IPS-18a (cell line): ENCODE results near the gene RASGRF2.
"Not testable (repeated sequence)": the region's sequence is repeated elsewhere in the genome, so short reads cannot be mapped to it uniquely, and the experiment has no call there.

Experiments
- H3K27ac ChIP-seq: one replicate; pipeline ENCODE4 v1.5.1; 2013; ENCODE audit warnings: low read length
- H3K27me3 ChIP-seq: one replicate; pipeline ENCODE4 v1.6.1; 2013; ENCODE audit warnings: mild to moderate bottlenecking, low read length; ENCODE audit not compliant: control insufficient read depth, insufficient read depth
- H3K36me3 ChIP-seq: one replicate; pipeline ENCODE4 v1.6.1; 2013; ENCODE audit warnings: low read depth, low read length; ENCODE audit not compliant: control insufficient read depth
- H3K4me1 ChIP-seq: one replicate; pipeline ENCODE4 v1.6.1; 2013; ENCODE audit warnings: low read depth, low read length; ENCODE audit not compliant: control insufficient read depth
- H3K4me3 ChIP-seq: one replicate; pipeline ENCODE4 v1.5.1; 2013; ENCODE audit warnings: low read length
- H3K9ac ChIP-seq: one replicate; pipeline ENCODE4 v1.6.1; 2013; ENCODE audit warnings: mild to moderate bottlenecking, low read length, moderate library complexity
- H3K9me3 ChIP-seq: one replicate; pipeline ENCODE4 v1.6.1; 2013; ENCODE audit warnings: low read depth, low read length; ENCODE audit not compliant: control insufficient read depth

The RASGRF2 gene

DNA sequence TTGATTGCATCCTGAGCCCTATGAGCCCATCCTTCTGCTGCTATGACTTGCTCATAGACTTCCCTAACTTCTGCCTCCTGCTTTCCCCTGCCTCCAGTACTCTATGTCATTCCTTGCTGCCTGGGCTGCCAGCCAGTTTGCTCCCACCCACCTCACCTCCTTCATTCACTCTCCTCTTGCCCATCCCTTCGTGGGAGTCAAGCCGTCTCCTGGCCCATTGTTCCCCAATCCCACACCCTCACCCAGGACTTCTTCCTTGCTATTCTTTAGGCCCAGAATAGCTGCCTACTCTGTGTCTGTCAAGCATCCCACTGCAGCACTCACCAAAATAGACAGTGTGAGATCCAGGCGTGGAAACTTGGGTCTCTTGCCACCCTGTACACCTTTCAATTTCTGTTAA, 131.0 kb downstream of the RASGRF2 start:
- Histone ChIP-seq H3K4me3 (no peak overlapping the region), H3K27ac (no peak overlapping the region), H3K9ac (no peak overlapping the region), H3K9me3 (no peaks in the 10 kb centered on the region), H3K36me3 (no peaks in the 10 kb centered on the region), H3K4me1 (no peaks in the 10 kb centered on the region), H3K27me3 (no peaks in the 10 kb centered on the region)

DNA sequence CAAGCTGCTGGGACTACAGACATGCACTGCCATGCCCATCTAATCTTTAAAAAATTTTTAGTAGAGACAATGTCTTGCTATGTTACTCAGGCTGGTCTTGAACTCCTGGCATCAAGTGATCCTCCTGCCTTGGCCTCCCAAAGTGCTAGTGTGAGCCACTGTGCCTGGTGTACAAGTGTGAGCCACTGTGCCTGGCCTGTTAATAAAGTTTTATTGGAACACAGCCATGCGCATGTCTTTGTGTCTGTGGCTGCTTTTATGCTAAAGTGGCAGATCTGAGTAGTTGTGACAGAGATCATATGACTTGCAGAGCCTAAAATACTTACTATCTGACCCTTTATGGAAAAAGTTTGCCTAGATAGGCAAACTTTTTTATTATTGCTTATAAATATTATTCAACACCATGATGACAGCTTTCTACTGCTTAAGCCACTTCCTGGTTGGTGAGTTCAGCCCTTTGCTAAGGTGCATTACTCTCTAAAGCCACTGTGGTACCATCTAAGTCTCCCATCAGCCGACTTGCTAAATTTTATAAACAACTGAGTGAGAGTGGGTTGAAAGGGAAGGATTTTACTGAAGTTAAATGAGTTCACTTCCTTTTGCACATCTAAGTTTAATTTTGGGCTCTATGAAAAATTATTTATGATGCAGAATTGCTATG, 133.5 kb downstream of the RASGRF2 start:
- Histone ChIP-seq H3K4me3 (no peak overlapping the region), H3K27ac (no peak overlapping the region), H3K9me3 (no peaks in the 10 kb centered on the region), H3K36me3 (no peaks in the 10 kb centered on the region), H3K9ac (no peak overlapping the region), H3K4me1 (no peaks in the 10 kb centered on the region), H3K27me3 (no peaks in the 10 kb centered on the region)

DNA sequence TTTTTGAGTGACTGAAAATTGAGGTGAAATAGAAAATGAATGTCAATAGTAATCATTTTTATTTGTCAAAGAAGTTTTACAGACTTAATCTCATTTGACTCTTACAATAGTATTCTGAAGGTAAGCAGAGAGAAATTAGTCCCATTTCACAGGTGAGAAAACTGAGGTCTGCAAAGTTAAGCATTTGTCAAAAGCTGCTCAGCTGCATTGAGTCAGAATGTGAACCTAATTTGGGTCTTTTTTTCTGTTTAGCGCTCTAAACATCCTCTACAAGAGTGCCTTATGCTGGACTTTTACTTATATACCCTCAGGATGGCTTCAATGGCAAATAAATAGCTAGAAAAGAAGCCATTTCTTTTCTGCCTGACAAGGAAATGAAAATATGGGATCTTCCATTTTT, 135.7 kb downstream of the RASGRF2 start:
- no peak overlapping the region for H3K9ac ChIP-seq

DNA sequence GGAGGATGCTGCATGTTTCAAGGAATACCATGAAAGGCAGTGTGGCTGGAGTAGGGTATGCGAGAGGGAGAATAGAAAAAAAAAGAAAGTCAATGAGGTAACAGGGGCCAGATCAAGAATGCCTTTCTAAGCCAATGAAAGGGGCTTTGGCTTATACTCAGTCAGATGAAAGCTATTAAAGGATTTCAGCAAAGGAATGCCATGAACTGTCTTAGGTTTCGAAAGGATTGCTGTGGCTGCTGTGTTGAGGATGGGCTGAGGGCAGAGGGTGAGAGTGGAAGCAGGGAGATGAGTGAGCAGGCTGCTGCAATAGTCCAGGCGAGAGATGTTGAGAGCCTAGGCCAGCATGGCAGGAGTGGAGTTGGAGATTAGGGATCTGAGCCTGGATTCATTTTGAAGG, 137.6 kb downstream of the RASGRF2 start:
- Histone ChIP-seq H3K27ac (no peak overlapping the region), H3K9ac (no peak overlapping the region), H3K27me3 (no peaks in the 10 kb centered on the region), H3K4me1 (no peaks in the 10 kb centered on the region), H3K36me3 (no peaks in the 10 kb centered on the region), H3K4me3 (no peak overlapping the region), H3K9me3 (no peaks in the 10 kb centered on the region)

More for the DNA sequence above, 135.7 kb downstream of the RASGRF2 start:
- Histone ChIP-seq H3K27me3 (no peaks in the 10 kb centered on the region), H3K36me3 (no peaks in the 10 kb centered on the region), H3K27ac (no peak overlapping the region), H3K9me3 (no peaks in the 10 kb centered on the region), H3K4me3 (no peak overlapping the region), H3K4me1 (no peaks in the 10 kb centered on the region)

DNA sequence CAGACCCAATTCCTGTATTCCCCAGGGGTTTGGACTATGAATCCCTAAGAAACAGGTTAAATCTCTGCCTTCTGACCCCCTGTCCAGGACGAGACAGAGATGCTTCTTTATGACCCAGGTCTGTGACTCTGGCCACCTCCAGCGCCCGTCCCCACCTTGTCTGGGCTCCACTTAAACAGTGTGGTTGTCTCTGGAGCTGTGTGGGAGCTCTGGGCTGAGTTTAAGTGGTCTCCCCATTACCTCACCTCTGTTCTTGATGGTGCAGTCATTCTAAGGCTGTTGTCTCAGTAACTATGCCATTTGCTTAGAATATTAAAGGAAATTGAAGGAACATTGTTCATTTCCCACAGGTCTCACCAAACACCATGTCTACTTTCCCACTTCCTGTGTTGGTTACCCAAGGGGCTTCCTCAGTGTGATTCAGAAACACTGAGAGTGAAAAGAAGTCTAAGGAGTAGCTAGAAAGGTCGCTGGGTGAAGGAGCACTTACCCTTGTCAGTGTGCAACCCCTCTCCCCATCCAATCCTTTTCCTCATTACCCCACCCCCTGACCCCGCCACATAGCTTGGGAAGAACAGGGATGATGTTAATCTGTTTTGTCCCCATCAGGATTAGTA, 145.2 kb downstream of the RASGRF2 start:
- H3K9ac ChIP-seq = no peak overlapping the region
- no peak overlapping the region for H3K27ac ChIP-seq
- H3K4me3 ChIP-seq = no peak overlapping the region
- H3K4me1 ChIP-seq = no peaks in the 10 kb centered on the region
- no peaks in the 10 kb centered on the region for H3K9me3 ChIP-seq
- no peaks in the 10 kb centered on the region for H3K27me3 ChIP-seq
- H3K36me3 ChIP-seq = no peaks in the 10 kb centered on the region

DNA sequence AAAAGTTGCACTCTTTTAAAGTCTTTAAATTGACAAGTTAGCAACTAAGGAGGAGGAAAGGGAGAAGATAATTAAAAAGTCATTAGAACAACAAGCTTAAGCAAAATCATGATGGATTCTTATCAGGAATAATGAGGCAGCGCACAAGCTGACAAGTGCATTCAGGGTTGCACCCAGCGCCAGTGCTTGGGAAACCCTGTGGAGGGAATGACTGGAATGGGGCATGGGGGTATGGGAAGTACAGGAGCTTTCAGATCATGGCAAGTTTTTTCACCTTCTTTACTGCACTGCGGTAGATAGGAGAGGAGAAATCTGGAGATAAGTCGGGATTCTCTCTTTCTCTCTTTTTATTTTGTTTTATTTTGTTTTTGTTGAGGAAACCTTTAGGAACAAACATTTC, 155.1 kb downstream of the RASGRF2 start:
- Histone ChIP-seq H3K4me1 (no peaks in the 10 kb centered on the region), H3K9me3 (no peaks in the 10 kb centered on the region), H3K27ac (no peak overlapping the region), H3K9ac (no peak overlapping the region), H3K4me3 (no peak overlapping the region), H3K27me3 (no peaks in the 10 kb centered on the region), H3K36me3 (no peaks in the 10 kb centered on the region)

DNA sequence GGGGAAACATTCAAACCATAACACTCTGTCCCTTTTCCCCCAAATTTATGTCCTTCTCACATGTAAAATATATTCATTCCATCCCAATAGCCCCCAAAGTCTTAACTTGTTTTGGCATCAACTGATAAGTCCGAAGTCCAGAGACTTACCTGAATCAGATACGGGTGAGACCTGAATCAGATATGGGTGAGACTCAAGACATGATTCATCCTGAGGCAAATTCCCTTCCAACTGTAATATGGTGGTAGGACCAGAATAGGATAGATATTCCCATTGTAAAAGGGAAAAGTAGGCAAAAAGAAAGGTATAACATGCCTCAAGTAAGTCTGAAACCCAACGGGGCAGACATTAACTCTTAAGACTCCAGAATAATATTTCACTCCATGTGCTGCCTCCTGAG, 157.4 kb downstream of the RASGRF2 start:
- no peaks in the 10 kb centered on the region for H3K36me3 ChIP-seq
- H3K9ac ChIP-seq = no peak overlapping the region
- no peak overlapping the region for H3K4me3 ChIP-seq
- H3K4me1 ChIP-seq = no peaks in the 10 kb centered on the region
- no peaks in the 10 kb centered on the region for H3K9me3 ChIP-seq
- no peaks in the 10 kb centered on the region for H3K27me3 ChIP-seq
- H3K27ac ChIP-seq = no peak overlapping the region

DNA sequence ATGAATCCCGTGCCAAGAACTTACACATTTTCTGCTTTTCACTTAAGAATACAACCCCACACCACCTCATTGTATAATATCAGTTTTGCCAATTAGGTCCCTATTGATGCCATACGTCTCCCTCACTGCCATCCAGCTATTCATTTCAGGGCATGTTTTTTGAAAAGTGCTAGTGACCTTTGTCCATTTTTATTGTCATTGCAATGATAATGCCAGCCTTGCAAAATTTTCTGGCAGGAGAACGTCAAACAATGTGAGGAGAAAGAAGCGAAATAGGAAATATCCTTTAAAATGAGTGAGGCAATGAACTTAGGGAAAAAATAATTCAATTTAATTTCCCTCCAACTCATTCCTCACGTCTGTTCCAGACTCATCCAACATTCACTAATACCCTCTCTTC, 161.1 kb downstream of the RASGRF2 start:
- H3K9me3 ChIP-seq = no peaks in the 10 kb centered on the region
- H3K27ac ChIP-seq = no peak overlapping the region
- no peaks in the 10 kb centered on the region for H3K27me3 ChIP-seq
- no peak overlapping the region for H3K4me3 ChIP-seq
- no peak overlapping the region for H3K9ac ChIP-seq
- H3K36me3 ChIP-seq = no peaks in the 10 kb centered on the region
- H3K4me1 ChIP-seq = no peaks in the 10 kb centered on the region

DNA sequence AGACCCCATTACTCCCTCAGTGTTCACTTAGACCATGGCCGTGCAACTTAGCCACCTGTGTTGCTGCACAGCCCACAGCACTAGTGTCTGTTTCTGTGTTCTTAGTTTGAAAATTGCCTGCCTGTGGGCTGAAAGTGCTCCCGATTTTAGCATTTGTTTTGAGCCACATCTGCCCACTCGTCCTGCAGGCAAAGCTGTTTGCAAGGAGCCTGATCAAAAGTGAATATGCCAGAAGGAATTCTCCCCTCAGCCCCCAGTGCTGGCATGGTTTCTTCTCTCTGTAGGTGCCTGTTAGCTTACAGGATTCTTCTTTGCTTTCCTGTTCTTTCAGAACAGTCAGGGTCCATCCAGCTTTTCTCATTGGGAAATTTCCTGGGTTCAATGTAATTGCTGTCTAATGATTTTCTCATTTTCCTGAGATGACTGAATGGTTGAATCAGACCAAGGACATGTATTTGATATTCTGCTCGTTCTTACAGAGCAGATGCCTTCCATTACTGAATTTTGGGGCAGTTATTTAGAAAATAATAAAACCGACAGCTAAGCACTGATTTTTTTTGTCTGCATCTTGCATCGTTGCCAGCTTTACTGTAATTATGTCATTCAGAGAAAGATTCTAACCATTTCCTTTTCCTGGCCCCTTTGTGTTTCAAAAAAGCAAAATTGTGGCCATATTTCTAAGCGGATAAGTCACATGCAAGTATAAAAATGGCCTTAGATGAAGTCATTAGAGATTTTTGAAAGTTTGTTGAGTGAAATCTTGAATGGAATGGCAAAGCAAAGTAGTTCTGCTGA, 161.9 kb downstream of the RASGRF2 start:
- no peaks in the 10 kb centered on the region for H3K4me1 ChIP-seq

DNA sequence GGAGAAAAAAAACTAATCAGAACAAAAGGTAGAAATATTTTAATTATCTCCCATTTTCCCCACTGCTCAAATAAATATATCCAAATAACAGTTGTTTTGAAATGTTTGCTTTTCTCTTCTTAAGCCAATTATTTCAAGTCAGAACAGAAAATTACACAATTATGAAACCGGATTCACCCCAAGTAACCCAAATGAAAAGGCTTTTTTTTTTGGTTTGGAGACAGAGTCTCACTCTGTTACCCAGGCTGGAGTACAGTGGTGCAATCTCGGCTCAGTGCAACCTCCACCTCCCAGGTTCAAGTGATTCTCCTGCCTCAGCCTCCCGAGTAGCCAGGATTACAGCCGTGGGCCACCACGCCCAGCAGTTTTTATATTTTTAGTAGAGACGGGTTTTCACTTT, 164.5 kb downstream of the RASGRF2 start:
- H3K27me3 ChIP-seq, H3K36me3 ChIP-seq, H3K4me1 ChIP-seq: not testable (repeated sequence)

More for the DNA sequence above, 161.9 kb downstream of the RASGRF2 start:
- H3K9me3 ChIP-seq = no peaks in the 10 kb centered on the region
- no peaks in the 10 kb centered on the region for H3K27me3 ChIP-seq
- H3K36me3 ChIP-seq = no peaks in the 10 kb centered on the region
- no peak overlapping the region for H3K9ac ChIP-seq
- no peak overlapping the region for H3K4me3 ChIP-seq
- no peak overlapping the region for H3K27ac ChIP-seq

DNA sequence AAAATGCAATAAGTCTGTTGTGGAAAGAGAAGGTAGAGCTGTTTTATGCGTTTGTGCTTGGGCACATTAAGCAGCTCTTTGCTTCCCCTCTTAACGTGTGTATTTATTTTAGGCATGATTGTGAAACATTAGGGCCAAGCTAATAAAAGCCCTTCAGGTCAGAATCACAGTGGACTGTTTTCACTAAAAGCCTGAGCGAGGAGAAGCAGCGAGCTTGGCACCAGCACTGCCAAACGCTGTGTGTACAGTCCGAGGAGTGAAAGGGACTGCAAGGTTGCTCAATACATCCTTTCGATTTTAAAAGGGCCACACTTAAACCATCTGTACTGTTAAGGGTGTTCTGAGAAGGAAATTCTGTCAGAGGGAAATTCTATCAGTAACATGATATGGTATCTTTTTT, 165.8 kb downstream of the RASGRF2 start:
- no peaks in the 10 kb centered on the region for H3K36me3 ChIP-seq
- H3K27ac ChIP-seq = no peak overlapping the region
- H3K9me3 ChIP-seq = no peaks in the 10 kb centered on the region
- H3K4me1 ChIP-seq = no peaks in the 10 kb centered on the region
- H3K4me3 ChIP-seq = no peak overlapping the region
- no peak overlapping the region for H3K9ac ChIP-seq
- H3K27me3 ChIP-seq = no peaks in the 10 kb centered on the region

More for the DNA sequence above, 164.5 kb downstream of the RASGRF2 start:
- H3K9ac ChIP-seq, H3K9me3 ChIP-seq, H3K4me3 ChIP-seq, H3K27ac ChIP-seq: not testable (repeated sequence)
